GM19238 (cell line): ENCODE results near the gene PILRA.
A peak's percentile ranks its signal among the peaks of the same experiment; 100 is the strongest.

Source experiments
- DNase-seq: peaks from one replicate; pipeline ENCODE4 v3.0.0; 2011; ENCODE audit warnings: low spot score; ENCODE audit not compliant: insufficient read length

The PILRA gene

DNA sequence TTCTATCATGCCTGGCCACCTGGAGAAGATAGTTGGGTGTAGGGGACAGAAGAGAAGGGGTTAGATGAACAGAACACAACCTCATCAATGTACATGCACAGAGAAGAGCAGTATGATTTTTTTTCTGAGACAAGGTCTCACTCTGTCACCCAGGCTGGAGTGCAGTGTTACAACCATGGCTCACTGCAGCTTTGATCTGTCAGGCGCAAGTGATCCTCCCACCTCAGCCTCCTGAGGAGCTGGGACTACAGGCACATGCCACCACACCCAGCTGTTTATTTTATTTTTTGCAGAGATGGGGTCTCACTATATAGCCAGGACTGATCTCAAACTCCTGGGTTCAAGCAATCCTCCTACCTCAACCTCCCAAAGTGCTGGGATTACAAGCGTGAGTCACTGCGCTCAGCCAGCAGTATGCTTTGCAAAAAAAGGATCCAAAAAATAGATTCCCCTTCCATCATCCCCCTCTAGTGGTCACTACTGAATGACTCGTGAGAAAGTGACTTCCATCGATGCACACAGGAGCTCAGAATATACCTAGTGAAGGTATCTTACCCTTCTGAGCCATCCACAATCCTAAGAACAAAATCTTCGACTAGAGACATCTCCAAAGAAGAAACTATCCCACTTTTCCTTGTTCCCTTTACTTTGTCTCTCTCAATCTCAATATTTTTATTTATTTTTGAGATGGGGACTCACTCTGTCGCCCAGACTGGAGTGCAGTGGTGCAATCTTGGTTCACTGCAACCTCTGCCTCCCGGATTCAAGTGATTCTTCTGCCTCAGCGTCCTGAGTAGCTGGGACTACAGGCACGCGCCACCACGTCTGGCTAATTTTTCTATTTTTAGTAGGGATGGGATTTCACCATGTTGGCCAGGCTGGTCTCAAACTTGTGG lies 34.2 kb downstream of the PILRA start:
- DNase-seq, result peak; percentile 53

DNA sequence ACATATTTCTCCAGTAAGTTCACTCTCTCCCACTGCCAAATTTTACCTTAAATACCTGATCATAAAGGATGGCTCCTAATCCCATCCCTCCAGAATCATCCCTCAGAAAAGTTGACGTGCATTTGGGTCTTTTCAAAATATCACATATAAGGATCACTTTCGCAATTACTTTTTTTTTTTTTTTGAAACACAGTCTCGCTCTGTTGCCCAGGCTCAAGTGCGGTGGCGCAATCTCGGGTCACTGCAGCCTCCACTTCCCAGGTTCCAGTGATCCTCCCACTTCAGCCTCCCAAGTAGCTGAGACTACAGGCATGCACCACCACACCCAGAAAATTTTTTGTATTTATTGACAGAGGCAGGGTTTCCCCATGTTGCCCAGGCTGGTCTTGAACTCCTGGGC lies 37.8 kb downstream of the PILRA start:
- DNase-seq, result no peak

DNA sequence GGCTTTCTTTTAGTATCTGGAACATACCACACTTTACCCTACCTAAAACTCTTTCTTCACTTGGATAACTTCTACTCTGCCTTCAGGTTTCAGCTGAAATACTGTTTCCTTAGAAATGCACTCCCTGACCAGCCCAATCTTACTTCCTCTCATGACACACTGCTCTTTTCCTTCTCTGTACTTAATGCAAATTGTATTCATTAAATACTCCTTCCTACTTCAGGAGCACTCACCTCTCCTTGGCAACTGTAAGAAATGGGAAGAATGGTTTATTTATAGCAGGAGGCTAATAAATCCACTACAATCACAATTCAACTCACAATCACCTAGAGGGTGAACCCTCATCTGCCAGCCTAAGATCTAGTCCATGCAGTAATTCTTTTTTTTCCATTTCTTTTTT lies 40.1 kb downstream of the PILRA start:
- no peak for DNase-seq

DNA sequence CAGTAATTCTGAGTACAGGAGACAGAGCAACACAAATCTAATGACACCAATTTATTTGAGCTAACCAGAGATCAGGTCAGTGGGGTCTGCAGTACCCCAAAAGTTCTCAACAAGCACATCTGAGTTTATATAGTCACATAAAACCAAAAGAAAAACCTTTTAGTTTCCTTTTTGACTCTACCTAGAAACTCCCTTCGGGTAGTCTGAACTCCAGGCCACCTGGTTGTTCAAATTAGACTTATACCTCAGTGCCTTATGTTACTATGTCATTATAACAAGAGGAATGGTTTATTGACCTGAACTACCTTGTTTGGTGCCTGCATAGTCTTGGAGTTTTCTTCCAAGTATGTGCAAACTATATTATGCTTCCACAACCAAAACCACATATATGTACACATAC lies 40.6 kb downstream of the PILRA start:
- no peak for DNase-seq

DNA sequence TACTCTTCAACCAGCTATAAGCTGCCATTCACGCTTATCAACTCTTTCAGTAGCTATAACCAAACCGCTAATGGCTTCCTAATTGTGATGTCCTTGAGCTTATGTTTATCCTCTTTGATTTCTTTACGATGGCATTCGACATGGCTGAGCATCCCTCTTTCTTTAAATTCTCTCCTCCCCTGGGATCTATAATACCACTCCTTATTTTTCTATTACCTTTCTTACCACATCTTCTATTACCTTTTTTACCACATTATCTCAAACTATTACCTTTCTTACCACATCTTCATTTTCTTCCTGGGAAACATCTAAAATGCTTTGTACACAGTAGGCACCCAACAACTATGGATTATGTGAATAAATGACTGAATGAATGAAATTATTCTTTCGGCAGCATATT lies 42.2 kb downstream of the PILRA start:
- DNase-seq, result no peak

DNA sequence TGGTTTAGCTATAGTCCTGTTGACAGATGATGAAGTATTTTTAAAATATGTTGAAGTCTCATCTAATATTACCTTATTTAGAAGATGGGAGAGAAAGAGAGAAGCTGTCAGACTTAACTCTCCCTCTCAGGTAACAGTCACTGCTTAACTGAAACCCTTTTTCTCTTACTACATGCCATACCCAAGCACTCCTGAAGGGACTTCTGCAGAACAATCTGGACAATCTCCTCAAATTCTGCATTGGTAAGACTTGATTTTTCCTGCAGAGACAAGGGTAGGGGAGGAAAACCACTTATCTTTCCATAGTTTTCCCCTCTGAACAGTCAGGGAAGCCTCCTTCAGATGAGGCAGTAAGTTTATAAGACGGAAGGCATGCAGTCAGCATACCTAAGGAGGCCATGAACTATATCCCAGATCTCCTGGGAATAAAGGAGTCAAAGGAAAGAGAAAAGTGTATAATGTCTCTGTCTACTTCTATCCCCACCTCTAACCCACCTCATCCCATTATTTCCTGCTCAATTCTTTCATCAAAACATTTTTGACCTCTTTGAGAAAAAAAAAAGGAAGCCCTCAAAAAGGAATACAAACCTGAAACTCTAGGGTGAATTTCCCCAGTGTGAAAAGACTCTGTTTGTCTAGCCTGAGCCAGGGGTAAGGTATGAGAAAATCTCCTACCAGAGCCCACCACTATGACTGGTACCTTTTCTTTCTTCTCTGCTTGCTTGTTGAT lies 45.8 kb downstream of the PILRA start:
- no peak for DNase-seq

DNA sequence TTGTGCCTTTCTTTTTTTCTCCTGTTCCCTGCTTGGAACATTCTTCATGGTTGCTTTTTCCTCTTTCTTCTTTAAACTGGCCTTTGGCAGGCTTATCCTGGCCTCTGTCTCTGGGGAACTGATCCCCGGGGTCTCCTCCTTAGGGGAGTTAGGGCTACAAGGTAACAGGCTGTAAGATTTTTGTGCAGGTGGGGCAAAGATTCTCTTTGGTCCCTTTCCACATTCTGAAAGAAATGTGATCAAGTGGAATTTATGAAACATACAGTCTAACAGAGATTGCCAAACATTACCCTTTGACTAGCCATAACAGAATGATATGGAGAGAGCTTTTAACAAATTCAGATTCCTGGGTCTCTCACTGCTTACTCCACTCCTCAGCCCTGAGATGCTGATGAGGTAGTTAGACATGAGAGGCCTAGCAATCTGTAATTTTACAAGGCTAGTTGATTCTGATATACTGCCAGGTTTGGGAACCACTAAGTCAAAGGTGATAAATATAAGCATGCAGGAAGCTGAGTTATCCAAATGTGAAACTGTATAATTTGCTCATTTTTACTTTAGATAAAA lies 46.5 kb downstream of the PILRA start:
- DNase-seq, result no peak

DNA sequence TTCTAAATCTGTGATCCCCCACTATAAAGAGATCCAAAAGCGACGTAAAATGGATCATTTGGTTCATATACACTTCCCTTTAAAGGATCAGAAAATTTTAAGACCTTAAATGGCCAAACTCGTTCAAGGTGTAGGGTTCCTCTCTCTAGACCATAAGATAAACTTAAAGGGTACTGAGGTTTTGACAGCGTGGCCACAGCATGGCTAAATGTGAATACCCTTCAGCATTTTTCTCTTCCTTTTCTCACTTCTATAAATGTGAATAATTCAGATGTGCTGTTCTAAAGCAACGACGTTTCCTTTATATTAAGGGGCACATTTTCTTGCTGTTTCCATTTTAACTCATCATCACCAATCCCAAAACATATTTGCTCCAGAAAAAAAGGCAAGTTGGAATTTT lies 50.0 kb downstream of the PILRA start:
- no peak for DNase-seq

DNA sequence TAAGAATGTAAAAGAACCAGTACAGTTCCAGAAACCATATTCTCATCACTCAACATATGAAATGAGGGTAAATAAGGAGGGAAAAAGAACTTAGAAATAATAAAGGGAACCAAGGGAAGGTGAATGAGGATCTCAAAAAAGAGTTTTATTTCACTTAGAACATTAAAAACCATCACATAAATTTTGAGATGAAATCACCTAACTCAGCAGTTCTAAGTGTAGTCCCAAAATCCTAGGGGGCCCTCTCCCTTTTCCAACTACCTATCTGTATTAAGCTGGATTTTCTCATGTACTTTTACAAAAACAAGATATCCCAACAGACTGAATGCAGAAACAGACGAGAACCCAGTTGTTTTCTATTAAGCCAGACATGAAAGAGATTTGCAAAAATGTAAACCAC lies 52.1 kb downstream of the PILRA start:
- DNase-seq, result no peak

DNA sequence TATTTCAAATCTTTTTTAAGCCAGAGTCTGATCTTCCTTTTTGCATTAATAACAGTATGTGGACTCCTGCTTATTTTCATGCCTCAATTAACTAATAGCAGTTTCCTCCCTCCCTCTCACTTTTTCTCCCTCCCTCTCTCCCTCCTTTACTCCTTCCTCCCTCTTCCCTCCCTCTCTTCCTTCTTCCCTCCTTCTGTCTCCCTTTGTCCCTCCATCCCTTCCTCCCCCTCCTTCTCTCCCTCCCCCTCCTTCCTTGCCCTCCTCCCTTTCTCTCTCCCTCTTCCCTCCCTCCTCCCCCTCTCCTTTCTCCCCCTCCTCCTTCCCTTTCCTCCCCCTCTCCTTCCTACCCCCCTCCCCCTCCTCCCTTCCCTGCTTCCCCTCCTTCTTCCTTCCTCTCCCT lies 53.2 kb downstream of the PILRA start:
- no peak for DNase-seq

DNA sequence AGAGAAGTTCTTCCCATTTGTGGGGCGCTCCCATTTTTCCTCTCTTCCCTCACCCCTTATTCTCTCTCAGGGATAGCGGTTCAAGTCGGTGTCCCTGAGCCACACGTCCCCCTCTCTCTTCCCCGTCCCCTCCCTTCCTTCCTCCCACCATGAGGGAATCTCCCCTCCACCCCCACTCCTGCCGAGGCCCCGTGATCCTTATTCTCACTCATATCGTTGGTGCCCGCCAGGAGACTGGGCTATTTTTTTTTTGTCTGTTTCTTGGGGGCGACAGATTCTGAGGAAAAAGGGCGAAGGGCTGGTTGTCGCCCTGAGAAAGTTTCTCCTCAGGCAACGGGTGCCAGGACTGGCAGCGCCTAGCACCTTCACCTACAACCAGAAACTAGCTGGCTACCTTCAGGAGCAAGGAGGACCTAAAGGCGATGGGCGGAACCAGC lies 54.5 kb downstream of the PILRA start:
- no peak for DNase-seq

DNA sequence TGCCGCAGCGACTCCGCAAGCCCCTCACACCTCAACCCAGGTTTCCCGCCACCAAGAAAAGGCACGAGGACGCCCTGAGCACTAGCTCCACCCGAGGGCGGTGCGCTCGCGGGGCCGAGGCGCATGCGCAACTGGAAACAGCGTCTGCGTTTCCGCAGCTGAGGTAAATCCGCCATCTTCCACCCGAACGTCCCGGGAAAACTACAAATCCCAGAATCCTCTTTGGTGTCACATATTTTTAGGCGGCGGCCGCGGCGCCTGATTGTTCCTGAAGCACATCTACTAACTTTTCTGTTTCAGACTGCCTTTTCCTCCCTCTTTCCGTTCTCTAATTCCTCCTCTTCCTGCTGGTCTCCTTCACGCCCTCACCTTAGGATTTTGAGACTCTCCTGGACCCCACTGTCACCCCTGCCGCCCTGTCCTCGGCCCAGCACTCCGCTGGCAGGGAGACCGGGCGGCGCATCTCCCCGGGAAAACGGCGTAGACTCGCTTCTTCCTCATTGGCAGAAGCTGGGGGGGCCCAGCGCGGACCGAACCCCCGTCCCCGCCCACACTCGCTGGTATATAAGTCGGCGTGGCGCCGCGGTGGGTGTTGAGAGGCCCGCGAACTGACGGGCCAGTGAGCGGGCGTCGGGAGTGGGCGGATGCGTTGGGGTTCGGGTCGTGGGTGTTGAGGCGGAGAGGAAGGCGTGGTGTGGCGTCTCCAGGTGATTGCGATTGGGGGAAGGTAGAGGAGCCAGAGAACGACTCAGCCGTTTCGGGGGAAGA lies 55.1 kb downstream of the PILRA start, which contains the start of gene ZCWPW1:
Gene ZCWPW1, minus strand, starts transcription at position 505 of the 768 bp plus-strand sequence. CDS start 8,054 bp downstream, outside the sequence.
- peak; percentile 78 for DNase-seq

DNA sequence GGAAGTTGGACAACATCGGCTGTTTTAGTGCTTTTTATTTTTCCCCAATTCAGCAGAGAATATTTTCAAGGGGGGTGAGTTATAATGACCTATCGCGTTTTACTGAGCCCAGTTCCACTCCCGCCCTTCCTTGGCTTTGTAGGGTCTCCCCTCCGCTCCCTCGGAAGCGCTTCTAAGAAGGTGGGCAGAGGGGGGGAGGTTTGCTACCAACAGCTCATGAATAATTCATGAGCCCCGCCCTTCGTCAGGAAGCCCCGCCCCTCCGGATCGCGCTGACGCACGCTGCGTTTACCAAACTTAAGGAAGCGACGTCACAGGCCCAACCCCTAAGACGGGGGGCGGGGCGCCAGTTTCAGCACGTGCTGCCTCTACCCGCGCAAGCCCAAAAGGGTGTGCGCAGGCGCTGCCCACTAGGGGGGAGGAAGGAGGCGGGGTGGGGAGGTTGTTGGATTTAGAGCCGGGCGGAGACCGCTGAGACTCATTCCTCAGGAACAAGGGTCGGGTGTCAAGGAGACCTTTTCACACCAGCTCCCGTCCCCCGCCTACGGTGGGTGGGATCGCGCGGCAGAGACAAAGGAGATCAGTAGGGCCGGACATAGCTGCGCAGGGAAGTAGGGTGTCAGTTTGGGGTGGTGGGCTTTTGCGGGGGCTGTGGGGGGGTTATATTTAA lies 55.8 kb downstream of the PILRA start:
- peak; percentile 81 for DNase-seq

DNA sequence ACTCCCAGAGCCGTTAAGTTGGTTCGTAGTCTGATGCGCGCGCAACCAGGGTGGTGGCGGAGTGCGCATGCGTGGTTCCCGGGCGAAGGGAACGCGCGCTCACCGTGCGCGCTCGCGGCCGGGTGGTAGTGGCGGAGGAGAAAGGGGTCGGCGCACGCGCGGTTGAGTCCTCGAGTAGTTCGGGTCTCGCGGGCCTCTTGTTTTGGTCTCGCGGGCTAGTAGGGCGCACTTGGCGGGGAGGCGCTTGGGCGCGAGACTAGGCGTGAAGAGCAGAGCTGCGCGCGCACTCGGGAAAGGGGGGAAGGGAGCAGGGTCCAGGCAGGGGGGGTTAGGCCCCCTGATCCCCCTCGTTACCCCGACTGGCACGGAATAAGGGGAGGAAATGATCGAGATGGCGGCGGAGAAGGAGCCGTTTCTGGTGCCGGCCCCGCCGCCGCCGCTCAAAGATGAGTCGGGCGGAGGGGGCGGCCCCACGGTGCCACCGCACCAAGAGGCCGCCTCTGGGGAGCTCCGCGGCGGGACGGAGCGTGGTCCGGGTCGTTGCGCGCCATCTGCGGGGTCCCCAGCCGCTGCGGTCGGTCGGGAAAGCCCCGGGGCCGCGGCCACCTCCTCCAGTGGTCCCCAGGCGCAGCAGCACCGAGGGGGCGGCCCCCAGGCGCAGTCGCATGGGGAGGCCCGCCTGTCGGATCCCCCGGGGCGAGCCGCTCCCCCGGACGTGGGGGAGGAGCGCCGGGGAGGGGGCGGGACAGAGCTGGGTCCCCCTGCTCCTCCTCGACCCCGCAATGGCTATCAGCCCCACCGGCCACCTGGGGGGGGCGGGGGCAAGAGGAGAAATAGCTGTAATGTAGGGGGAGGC lies 56.6 kb downstream of the PILRA start, which contains the start of gene MEPCE:
Gene MEPCE, plus strand, starts transcription at position 195 of the 856 bp plus-strand sequence. Its CDS starts 188 bp downstream, at position 383.
- peak; percentile 93 for DNase-seq

DNA sequence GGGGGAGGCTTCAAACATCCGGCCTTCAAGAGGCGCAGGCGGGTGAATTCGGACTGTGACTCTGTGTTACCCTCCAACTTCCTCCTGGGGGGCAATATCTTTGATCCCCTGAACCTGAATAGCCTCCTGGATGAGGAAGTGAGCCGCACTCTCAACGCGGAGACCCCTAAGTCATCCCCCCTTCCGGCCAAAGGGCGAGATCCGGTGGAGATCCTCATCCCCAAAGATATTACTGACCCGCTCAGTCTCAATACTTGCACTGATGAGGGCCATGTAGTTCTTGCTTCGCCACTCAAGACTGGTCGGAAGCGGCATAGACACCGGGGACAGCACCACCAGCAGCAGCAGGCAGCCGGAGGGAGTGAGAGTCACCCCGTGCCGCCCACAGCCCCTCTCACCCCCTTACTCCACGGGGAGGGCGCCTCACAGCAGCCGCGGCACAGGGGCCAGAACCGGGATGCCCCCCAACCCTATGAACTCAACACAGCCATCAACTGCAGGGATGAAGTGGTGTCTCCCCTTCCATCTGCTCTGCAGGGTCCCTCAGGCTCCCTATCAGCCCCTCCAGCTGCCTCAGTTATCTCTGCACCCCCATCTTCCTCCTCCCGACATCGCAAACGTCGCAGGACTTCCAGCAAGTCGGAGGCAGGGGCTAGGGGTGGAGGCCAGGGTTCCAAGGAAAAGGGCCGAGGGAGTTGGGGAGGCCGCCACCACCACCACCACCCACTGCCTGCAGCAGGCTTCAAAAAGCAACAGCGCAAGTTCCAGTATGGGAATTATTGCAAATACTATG lies 57.4 kb downstream of the PILRA start:
- DNase-seq, result no peak

DNA sequence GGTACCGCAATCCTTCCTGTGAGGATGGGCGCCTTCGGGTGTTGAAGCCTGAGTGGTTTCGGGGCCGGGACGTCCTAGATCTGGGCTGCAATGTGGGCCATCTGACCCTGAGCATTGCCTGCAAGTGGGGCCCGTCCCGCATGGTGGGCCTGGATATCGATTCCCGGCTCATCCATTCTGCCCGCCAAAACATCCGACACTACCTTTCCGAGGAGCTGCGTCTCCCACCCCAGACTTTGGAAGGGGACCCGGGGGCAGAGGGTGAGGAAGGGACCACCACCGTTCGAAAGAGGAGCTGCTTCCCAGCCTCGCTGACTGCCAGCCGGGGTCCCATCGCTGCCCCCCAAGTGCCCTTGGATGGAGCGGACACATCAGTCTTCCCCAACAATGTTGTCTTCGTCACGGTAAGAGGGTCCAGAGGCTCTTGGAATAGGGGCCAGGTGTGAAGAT lies 58.0 kb downstream of the PILRA start:
- no peak for DNase-seq

DNA sequence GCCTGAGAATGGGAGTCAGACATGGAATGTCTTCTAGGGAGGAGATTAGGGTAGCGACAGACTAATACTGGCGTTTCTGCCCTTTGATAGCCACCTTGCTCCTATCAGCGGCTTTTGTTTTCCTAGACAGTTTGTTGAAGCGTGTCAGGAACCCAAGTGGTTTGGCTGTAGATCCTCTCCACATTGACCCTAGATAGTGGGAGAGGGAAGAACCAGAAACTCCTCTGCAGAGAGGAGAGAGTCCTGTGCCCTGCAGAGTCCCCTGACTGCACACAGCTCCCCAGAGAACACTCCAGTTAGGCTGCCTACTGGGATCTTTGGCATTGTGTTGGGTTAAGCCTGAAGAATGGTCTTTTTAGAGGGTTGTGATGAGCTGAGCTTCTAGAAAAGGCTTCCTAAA lies 58.8 kb downstream of the PILRA start:
- DNase-seq, result no peak

DNA sequence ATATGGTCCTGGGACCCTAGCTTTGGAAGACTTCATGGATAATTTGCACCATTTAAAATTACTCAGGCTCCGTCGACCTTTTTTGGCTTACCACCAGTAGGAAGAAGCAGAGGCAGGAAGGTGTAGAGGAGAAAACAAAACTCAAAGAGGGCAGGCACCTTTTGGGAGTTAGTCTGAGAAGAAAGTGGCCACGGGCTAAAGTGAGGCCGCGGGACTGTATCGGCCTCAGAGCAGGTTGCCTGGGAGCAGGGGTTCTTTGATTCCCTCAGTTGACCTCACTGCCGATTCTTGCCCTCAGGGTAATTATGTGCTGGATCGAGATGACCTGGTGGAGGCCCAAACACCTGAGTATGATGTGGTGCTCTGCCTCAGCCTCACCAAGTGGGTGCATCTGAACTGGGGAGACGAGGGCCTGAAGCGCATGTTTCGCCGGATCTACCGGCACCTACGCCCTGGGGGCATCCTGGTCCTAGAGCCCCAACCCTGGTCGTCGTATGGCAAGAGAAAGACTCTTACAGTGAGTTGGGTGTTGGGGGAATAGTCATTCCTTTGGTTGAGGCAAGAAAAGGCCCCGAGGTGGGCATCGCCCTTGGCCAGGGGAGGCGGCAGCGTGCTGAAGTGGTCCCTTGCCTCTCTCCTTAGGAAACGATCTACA lies 59.5 kb downstream of the PILRA start:
- no peak for DNase-seq

DNA sequence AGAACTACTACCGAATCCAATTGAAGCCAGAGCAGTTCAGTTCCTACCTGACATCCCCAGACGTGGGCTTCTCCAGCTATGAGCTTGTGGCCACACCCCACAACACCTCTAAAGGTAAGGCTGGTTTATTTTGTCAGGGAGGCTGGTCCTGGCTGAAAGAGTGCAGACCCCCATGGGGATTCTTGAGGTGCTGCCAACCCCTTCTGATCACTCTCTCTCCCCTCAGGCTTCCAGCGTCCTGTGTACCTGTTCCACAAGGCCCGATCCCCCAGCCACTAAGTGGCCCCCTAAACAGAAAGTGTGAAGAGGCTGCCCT lies 59.9 kb downstream of the PILRA start:
- DNase-seq, result no peak
